K562 (cell line): ENCODE data around the gene CLIP2. TPM values are rescaled to one million over a fixed set of nuclear protein-coding genes. Genes with fewer than 3 reads are reported as not detected.

Experiments used
- ATAC-seq: fragments of 200-7000 bp; cut with Tn5 transposase; 3 replicates; pipeline ENCODE4 v1.9.1; 2020; ENCODE audit warnings: moderate library complexity
- BruUV-seq: library from RNA; stranded (reverse); fragments of 400-500 nt; replicated peaks from 2 replicates; lab custom pipeline; 2021; lab: Mats Ljungman, UMichigan
- CTCF ChIA-PET: fragments of 300-600 bp; formaldehyde crosslinking; extraction: SDS; loops from one replicate; lab custom pipeline; 2021; ENCODE audit warnings: low intra/inter-chr PET ratio; lab: Yijun Ruan, JAX
- POLR2A ChIA-PET: fragments of 300-600, 350-650 bp; sonication (Branson Sonifier 250); formaldehyde crosslinking; extraction: SDS; loops from one replicate; lab custom pipeline; 2021; ENCODE audit warnings: antibody characterized with exemption, inconsistent platforms; lab: Yijun Ruan, JAX
- DNase-seq, 4 experiments: peaks; one replicate each; pipeline versions ENCODE4 v3.0.0 to v3.0.0-alpha.2; 2011 to 2018; ENCODE audit warnings: low spot score in 3 of 4, mixed read lengths in 3 of 4; ENCODE audit errors: extremely low read depth in 1 of 4
- FAIRE-seq: peaks from 2 replicates; lab custom pipeline; 2011; peaks lifted over from hg19 to GRCh38; lab: Jason Lieb, UNC
- H2AFZ ChIP-seq: 2 replicates; pipeline ENCODE4 v1.6.0; 2011; ENCODE audit warnings: low read depth, low read length, control low read depth, inconsistent platforms
- H3K27ac ChIP-seq: fragments of 200-600 bp; 3 replicates; pipeline ENCODE4 v1.8.0; 2011; ENCODE audit warnings: low read depth, mild to moderate bottlenecking, control low read depth, inconsistent platforms, low read length, moderate library complexity, mixed read lengths; ENCODE audit errors: extremely low read depth
- H3K27me3 ChIP-seq, 2 experiments: fragments of 300-600 bp in 1 of 2; 2 replicates in 1 of 2; 3 replicates in 1 of 2; pipeline versions ENCODE4 v1.6.0 to v1.8.0; 2011; ENCODE audit warnings: inconsistent platforms in 2 of 2, low read length in 2 of 2, mild to moderate bottlenecking in 1 of 2, mixed read lengths in 1 of 2, moderate library complexity in 1 of 2; ENCODE audit not compliant: control insufficient read depth in 2 of 2, insufficient read depth in 2 of 2
- H3K36me3 ChIP-seq: fragments of 300-600 bp; 3 replicates; pipeline ENCODE4 v1.8.0; 2011; ENCODE audit warnings: mild to moderate bottlenecking, low read length, inconsistent platforms; ENCODE audit not compliant: control insufficient read depth, insufficient read depth
- H3K4me1 ChIP-seq, 2 experiments: fragments of 200-600 bp in 1 of 2; replicated peaks in 1 of 2; 2 replicates in 1 of 2; 3 replicates in 1 of 2; pipeline versions ENCODE4 v1.5.1 to v1.8.0; 2011; ENCODE audit warnings: inconsistent platforms in 2 of 2, low read length in 2 of 2, mild to moderate bottlenecking in 1 of 2, mixed read lengths in 1 of 2, moderate library complexity in 1 of 2; ENCODE audit not compliant: control insufficient read depth in 2 of 2, insufficient read depth in 2 of 2
- H3K4me2 ChIP-seq: 2 replicates; pipeline ENCODE4 v1.6.1; 2011; ENCODE audit warnings: low read length, control low read depth, inconsistent platforms, mixed read lengths; ENCODE audit not compliant: insufficient read depth
- H3K4me3 ChIP-seq: fragments of 200-600 bp; sonication (generic), shearing (Covaris generic); 2 replicates; pipeline ENCODE4 v1.5.1; 2016; ENCODE audit warnings: control low read depth, inconsistent platforms
- H3K79me2 ChIP-seq: fragments of 200-600 bp; 3 replicates; pipeline ENCODE4 v1.8.0; 2011; ENCODE audit warnings: low read length, inconsistent platforms; ENCODE audit not compliant: control insufficient read depth, insufficient read depth
- H3K9ac ChIP-seq, 2 experiments: 2 replicates each; pipeline versions ENCODE4 v1.6.0 to v1.6.1; 2011; ENCODE audit warnings: low read depth in 2 of 2, low read length in 2 of 2, control low read depth in 1 of 2, inconsistent platforms in 1 of 2, mild to moderate bottlenecking in 1 of 2, mixed read lengths in 1 of 2; ENCODE audit not compliant: insufficient read depth in 1 of 2
- H3K9me1 ChIP-seq: one replicate; pipeline ENCODE4 v1.6.0; 2011; ENCODE audit warnings: inconsistent platforms, mild to moderate bottlenecking, low read length, moderate library complexity; ENCODE audit not compliant: control insufficient read depth, insufficient read depth
- H3K9me3 ChIP-seq: replicated peaks from 2 replicates; pipeline ENCODE4 v1.5.1; 2011; ENCODE audit warnings: low read depth, low read length, inconsistent platforms; ENCODE audit not compliant: control insufficient read depth, insufficient read depth
- H4K20me1 ChIP-seq: replicated peaks from 2 replicates; pipeline ENCODE4 v1.6.1; 2011; ENCODE audit warnings: low read length, inconsistent platforms, mixed read lengths; ENCODE audit not compliant: control insufficient read depth, insufficient read depth
- ARID3A ChIP-seq: IDR thresholded peaks from 2 replicates; pipeline ENCODE4 v1.6.1; 2012; ENCODE audit warnings: low read depth, low read length, improper control_type of control experiment, borderline replicate concordance
- BCL6 ChIP-seq: fragments of 250-450 bp; sonication (Bioruptor Pico); IDR thresholded peaks from 2 replicates; pipeline ENCODE4 v1.4.0; 2020
- FOXJ2 ChIP-seq: fragments of 200-800 bp; sonication (Bioruptor generic); IDR thresholded peaks from 2 replicates; pipeline ENCODE4 v1.6.1; 2016; ENCODE audit warnings: missing genetic modification characterization, missing compliant biosample characterization
- HES1 ChIP-seq: fragments of 450-650 bp; IDR thresholded peaks from 2 replicates; pipeline ENCODE4 v1.6.1; 2016; ENCODE audit warnings: low read depth, mild to moderate bottlenecking, moderate library complexity
- HNRNPK ChIP-seq: fragments of 200-400 bp; formaldehyde crosslinking; IDR thresholded peaks from one replicate; pipeline ENCODE4 v1.6.1; 2018; ENCODE audit warnings: mild to moderate bottlenecking, low read depth, low read length; ENCODE audit not compliant: poor library complexity, severe bottlenecking
- KDM5B ChIP-seq: fragments of 200-600 bp; sonication (generic); IDR thresholded peaks from 2 replicates; pipeline ENCODE4 v1.6.1; 2012; ENCODE audit warnings: low read depth, mild to moderate bottlenecking, moderate library complexity, low read length, control low read depth, inconsistent platforms; ENCODE audit not compliant: insufficient replicate concordance
- LEF1 ChIP-seq: fragments of 450-650 bp; IDR thresholded peaks from 2 replicates; pipeline ENCODE4 v1.6.1; 2016; ENCODE audit warnings: mild to moderate bottlenecking
- POLR2G ChIP-seq: fragments of 200-400 bp; formaldehyde crosslinking; IDR thresholded peaks from 2 replicates; pipeline ENCODE4 v1.6.1; 2017; ENCODE audit warnings: low read depth, mild to moderate bottlenecking, antibody characterized with exemption, low read length, moderate library complexity
- SMAD3 ChIP-seq: fragments of 450-650 bp; formaldehyde crosslinking; conservative IDR thresholded peaks from 2 replicates; pipeline ENCODE4 v1.4.0; 2020; ENCODE audit warnings: mild to moderate bottlenecking
- THRB ChIP-seq: fragments of 450-650 bp; formaldehyde crosslinking; conservative IDR thresholded peaks from 2 replicates; pipeline ENCODE4 v1.4.0; 2022; ENCODE audit warnings: mild to moderate bottlenecking, missing genetic modification characterization
- ZBTB33 ChIP-seq: sonication (generic); formaldehyde crosslinking; IDR thresholded peaks from 2 replicates; pipeline ENCODE4 v1.8.1; 2023; ENCODE audit warnings: mild to moderate bottlenecking, missing genetic modification reagents
- ZNF253 ChIP-seq: fragments of 250-450 bp; sonication (Bioruptor Pico); conservative IDR thresholded peaks from 2 replicates; pipeline ENCODE4 v1.6.1; 2021; ENCODE audit warnings: mild to moderate bottlenecking
- ZNF280A ChIP-seq: fragments of 450-650 bp; IDR thresholded peaks from 2 replicates; pipeline ENCODE4 v1.6.1; 2018; ENCODE audit warnings: mild to moderate bottlenecking, low read depth; ENCODE audit not compliant: partially characterized antibody
- ZNF696 ChIP-seq: fragments of 250-450 bp; sonication (Bioruptor Pico); conservative IDR thresholded peaks from 2 replicates; pipeline ENCODE4 v1.4.0; 2020; ENCODE audit warnings: mild to moderate bottlenecking, moderate library complexity
- ZNF76 ChIP-seq: fragments of 250-450 bp; sonication (Bioruptor Pico); IDR thresholded peaks from 2 replicates; pipeline ENCODE4 v1.4.0; 2020; ENCODE audit warnings: mild to moderate bottlenecking, moderate library complexity, borderline replicate concordance
- WGBS: fragments of 100-300 bp; shearing (Covaris generic); methylation state at CpG from one replicate; pipeline ENCODE4 v1.1.6; 2016; ENCODE audit warnings: low coverage, mixed read lengths; ENCODE audit not compliant: insufficient coverage; ENCODE audit errors: missing lambda C conversion rate; 5-methylcytosine and 5-hydroxymethylcytosine counted together
- in situ Hi-C: fragments of 300-500 bp; cut with MboI; formaldehyde crosslinking; loops from 4 replicates; pipeline ENCODE4 v1.15.0; 2018; ENCODE audit warnings: inconsistent platforms, mixed read lengths
- intact Hi-C: fragments of 100-400 bp; cut with micrococcal nuclease; formaldehyde crosslinking; loops from 2 replicates; pipeline ENCODE4 v1.14.2; 2022
- polyA plus RNA-seq, 8 experiments: library from polyadenylated mRNA; depleted of rRNA in 4 of 8; stranded (reverse) in 5 of 8; unstranded in 3 of 8; fragments of >200 nt; fragmentation: Nextera tagmentation in 2 of 8; fragmentation: Illumina TruSeq in 1 of 8; extraction: Ambion mirVana in 2 of 8; extraction: Trizol in 1 of 8; gene quantifications; 2 replicates each; pipeline versions ENCODE4 v1.2.1 to v1.2.3, GENCODE V29; 2011 to 2014; ENCODE audit warnings: inconsistent platforms in 1 of 8, missing spikeins in 1 of 8
- total RNA-seq, 7 experiments: library from RNA; depleted of rRNA in 6 of 7; stranded (reverse); fragments of >200 nt in 6 of 7; fragmentation: Illumina TruSeq in 2 of 7; extraction: Trizol in 2 of 7; gene quantifications; 2 replicates each; pipeline versions ENCODE4 v1.2.1 to v1.2.3, GENCODE V29; 2011 to 2021; ENCODE audit warnings: low replicate concordance in 1 of 7

CLIP2 gene
- total and polyA plus RNA-seq, 9 of the 15 experiments (the other 6 are each of a cell fraction or from before 2014, with no cell fraction given), result 0.07 to 5.4 (median 2.1) TPM

- in situ Hi-C loops, result no loop called here
- CTCF ChIA-PET, result no interaction called here
- no peak for TF ChIP-seq FOXJ2
- TF ChIP-seq KDM5B, result no peak
- TF ChIP-seq ZNF76 (CRISPR knock-in tag), result no peak
- no peak for TF ChIP-seq ZBTB33
- TF ChIP-seq HES1, result no peak
- TF ChIP-seq HNRNPK, result no peak
- no peak for TF ChIP-seq ZNF280A
- no peak for TF ChIP-seq ZNF253 (CRISPR knock-in tag)
- TF ChIP-seq SMAD3, result no peak
- TF ChIP-seq THRB (CRISPR knock-in tag), result no peak
- no peak for TF ChIP-seq ARID3A
- no peak for TF ChIP-seq ZNF696 (CRISPR knock-in tag)
- TF ChIP-seq POLR2G, result no peak
- no peak for TF ChIP-seq LEF1
- no peak for TF ChIP-seq BCL6 (CRISPR knock-in tag)
These were observed 141.8 kb downstream of the CLIP2 start for GRCh38 chr7:74430961-74431466.

More at GRCh38 chr7:74430961-74431466, 141.8 kb downstream of the CLIP2 start:
- H3K4me1 ChIP-seq, result no peaks in the 10 kb centered on the region
- 17% methylated on average over 12 of the region's 12 CpGs for WGBS
- H2AFZ ChIP-seq, result no peak overlapping the region
- H3K9me1 ChIP-seq, result no peaks in the 10 kb centered on the region
- no peak overlapping the region for H3K27ac ChIP-seq
- POLR2A ChIA-PET, result interaction anchor here (0.6 kb wide), 1 partner anchor 40 kb away, joined by 3 read pairs; no protein-coding TSS in a partner anchor
- H3K27me3 ChIP-seq, result peaks cover 6 to 37% of the 10 kb centered on the region in 2 experiments; a peak in 3 of 5 replicates
- no peak overlapping the region for H3K4me3 ChIP-seq
- H3K79me2 ChIP-seq, result no peaks in the 10 kb centered on the region
- DNase-seq (no peak), ATAC-seq (no peak), FAIRE-seq (no peak)
- intact Hi-C loops, result no loop called here
- H4K20me1 ChIP-seq, result no peaks in the 10 kb centered on the region
- no peaks in the 10 kb centered on the region for H3K9me3 ChIP-seq
- no TSS peak for BruUV-seq
- peak overlapping the region in 1 of 2 experiments; percentile 3; a peak in 1 of 4 replicates for H3K9ac ChIP-seq
- H3K4me2 ChIP-seq, result no peak overlapping the region
- H3K36me3 ChIP-seq, result no peaks in the 10 kb centered on the region
